ENCODE measurements around the gene TRUB1. TPM values are rescaled to one million over a fixed set of nuclear protein-coding genes. Genes with fewer than 3 reads are reported as not detected.

TRUB1 gene
- total RNA-seq, 6 donors from 2014 or later, result 10.1 to 68.0 (median 15.0) TPM

DNA sequence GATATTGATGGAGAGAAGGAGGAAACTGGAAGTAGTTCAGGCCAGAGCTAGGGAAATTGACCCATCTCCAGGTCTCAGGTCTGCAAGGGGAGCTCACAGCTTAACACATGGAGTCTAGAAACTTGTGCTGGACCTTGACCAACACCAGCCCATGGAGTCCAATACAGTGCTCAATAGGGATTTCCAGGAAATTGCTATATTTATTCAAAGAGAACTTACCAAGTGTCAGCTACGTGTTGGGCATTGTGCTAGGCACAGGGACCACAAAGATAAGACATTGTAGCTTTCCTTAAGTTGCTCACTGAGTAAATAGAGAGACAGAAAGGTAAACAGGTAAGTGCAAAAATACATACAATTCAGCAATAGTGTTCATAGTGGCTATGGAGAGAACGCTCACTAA, 82.5 kb downstream of the TRUB1 start:
- no peak for ATAC-seq (ENCODE audit: low FRiP score in 2 of 2)
- no peak for DNase-seq
- H3K27ac ChIP-seq, result no peak overlapping the region
- no peak overlapping the region for H3K4me3 ChIP-seq
- H3K4me1 ChIP-seq, result no peaks in the 10 kb centered on the region
- no peaks in the 10 kb centered on the region for H3K36me3 ChIP-seq
- no peaks in the 10 kb centered on the region for H3K9me3 ChIP-seq
- no peak for TF ChIP-seq POLR2AphosphoS5 (IDR thresholded peaks at IDR 0.05)
- TF ChIP-seq EP300 (IDR thresholded peaks at IDR 0.05), result no peak
- TF ChIP-seq, protein P1, sequence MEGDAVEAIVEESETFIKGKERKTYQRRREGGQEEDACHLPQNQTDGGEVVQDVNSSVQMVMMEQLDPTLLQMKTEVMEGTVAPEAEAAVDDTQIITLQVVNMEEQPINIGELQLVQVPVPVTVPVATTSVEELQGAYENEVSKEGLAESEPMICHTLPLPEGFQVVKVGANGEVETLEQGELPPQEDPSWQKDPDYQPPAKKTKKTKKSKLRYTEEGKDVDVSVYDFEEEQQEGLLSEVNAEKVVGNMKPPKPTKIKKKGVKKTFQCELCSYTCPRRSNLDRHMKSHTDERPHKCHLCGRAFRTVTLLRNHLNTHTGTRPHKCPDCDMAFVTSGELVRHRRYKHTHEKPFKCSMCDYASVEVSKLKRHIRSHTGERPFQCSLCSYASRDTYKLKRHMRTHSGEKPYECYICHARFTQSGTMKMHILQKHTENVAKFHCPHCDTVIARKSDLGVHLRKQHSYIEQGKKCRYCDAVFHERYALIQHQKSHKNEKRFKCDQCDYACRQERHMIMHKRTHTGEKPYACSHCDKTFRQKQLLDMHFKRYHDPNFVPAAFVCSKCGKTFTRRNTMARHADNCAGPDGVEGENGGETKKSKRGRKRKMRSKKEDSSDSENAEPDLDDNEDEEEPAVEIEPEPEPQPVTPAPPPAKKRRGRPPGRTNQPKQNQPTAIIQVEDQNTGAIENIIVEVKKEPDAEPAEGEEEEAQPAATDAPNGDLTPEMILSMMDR (IDR thresholded peaks at IDR 0.05), result no peak
- no peak for TF ChIP-seq POLR2A (IDR thresholded peaks at IDR 0.05)
- WGBS, 2 donors, result 58 to 62% methylated on average over 2 of the region's 2 CpGs
- no peaks in the 10 kb centered on the region for H3K27me3 ChIP-seq

DNA sequence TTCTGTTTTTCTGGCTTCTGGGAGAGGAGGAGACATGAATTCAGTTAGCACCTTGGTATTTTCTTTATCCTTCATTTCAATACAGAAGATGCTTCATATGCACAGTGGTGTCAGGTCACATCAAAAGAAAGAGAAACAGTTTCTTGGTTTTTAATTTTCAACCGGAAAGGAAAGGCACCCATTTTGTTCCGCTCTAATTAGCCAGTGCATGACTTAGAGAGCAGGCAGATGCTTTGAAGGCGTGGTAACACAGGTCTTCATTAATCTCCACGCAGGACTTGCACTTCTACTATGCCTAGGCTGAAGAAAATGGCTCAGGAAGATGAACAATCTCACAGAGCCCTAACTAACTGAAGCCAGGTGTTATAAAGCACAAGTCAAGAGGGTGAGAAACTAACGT, 84.7 kb downstream of the TRUB1 start:
- H3K9me3 ChIP-seq, result no peaks in the 10 kb centered on the region
- TF ChIP-seq EP300 (IDR thresholded peaks at IDR 0.05), result no peak
- TF ChIP-seq, protein P1 (IDR thresholded peaks at IDR 0.05), result no peak
- no peak for TF ChIP-seq POLR2A (IDR thresholded peaks at IDR 0.05)
- no peak for TF ChIP-seq POLR2AphosphoS5 (IDR thresholded peaks at IDR 0.05)
- DNase-seq (no peak), ATAC-seq (ENCODE audit: low FRiP score in 2 of 2) (no peak)
- no peaks in the 10 kb centered on the region for H3K36me3 ChIP-seq
- H3K27ac ChIP-seq, result no peak overlapping the region
- H3K27me3 ChIP-seq, result no peaks in the 10 kb centered on the region
- no peaks in the 10 kb centered on the region for H3K4me1 ChIP-seq
- WGBS, 2 donors, result 75 to 84% methylated on average over 5 of the region's 5 CpGs
- no peak overlapping the region for H3K4me3 ChIP-seq

DNA sequence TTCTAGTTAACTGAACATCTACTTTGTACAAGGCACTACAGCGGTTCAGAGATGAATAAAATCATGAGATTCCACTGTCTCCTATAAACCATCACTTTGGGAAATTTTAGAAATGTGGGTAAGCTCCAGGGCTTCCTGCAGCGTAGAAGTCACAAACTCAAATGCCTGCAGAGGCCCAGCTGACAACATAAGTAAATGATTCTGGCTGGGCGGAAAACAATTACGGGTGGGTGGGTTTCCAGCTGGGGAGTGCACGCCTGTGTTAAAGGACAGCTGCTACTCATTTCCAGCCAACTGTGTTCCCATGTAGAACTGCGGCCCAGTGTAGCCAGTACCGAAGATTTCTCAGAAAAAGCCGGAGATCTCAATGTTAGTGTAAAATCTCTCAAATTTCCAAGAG, 85.7 kb downstream of the TRUB1 start:
- Histone ChIP-seq H3K36me3 (no peaks in the 10 kb centered on the region), H3K9me3 (no peaks in the 10 kb centered on the region), H3K27me3 (no peaks in the 10 kb centered on the region), H3K4me1 (no peaks in the 10 kb centered on the region), H3K27ac (no peak overlapping the region), H3K4me3 (no peak overlapping the region)
- TF ChIP-seq, protein P1 (IDR thresholded peaks at IDR 0.05), result no peak
- 89 to 90% methylated on average over 8 of the region's 8 CpGs for WGBS, 2 donors
- no peak for DNase-seq
- ATAC-seq (ENCODE audit: low FRiP score in 2 of 2), result no peak

DNA sequence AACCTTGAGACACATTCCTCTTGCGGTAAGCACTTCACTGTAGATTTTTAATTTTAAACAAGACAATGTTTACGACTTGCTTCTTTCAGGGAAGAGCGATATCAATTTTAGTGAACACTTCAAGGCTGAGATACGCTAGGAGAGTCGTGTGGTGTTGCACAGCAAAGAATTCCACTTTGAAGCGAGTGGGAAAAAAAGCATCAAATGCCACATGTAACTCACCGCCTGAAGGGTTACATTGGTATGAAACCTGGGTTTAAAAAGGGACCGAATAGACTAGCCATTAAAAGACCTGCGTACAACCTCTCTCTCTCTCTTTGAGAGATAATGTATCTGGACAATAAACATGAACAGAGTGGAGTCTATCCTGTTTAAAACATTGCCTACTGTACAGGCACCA, 86.4 kb downstream of the TRUB1 start:
- ATAC-seq (ENCODE audit: low FRiP score in 2 of 2), result no peak
- Histone ChIP-seq H3K36me3 (no peaks in the 10 kb centered on the region), H3K27ac (no peak overlapping the region)

More for the DNA sequence above, 86.4 kb downstream of the TRUB1 start:
- Histone ChIP-seq H3K4me1 (no peaks in the 10 kb centered on the region), H3K9me3 (no peaks in the 10 kb centered on the region), H3K27me3 (no peaks in the 10 kb centered on the region), H3K4me3 (no peak overlapping the region)
- TF ChIP-seq POLR2A (IDR thresholded peaks at IDR 0.05) (no peak), EP300 (IDR thresholded peaks at IDR 0.05) (no peak), POLR2AphosphoS5 (IDR thresholded peaks at IDR 0.05) (no peak)
- TF ChIP-seq, protein P1 (IDR thresholded peaks at IDR 0.05), result no peak
- WGBS, 2 donors, result 79 to 82% methylated on average over 9 of the region's 9 CpGs
- DNase-seq, result no peak
